Neural cell (in vitro differentiated cells): ENCODE data around the gene LSMEM2. TPM values are rescaled to one million over a fixed set of nuclear protein-coding genes. Genes with fewer than 3 reads are reported as not detected.

Experiments
- H2AFZ ChIP-seq: fragments of 200-600, 300-800 bp; sonication (generic), shearing (Covaris generic); 2 replicates; pipeline ENCODE4 v1.6.0; 2014; ENCODE audit warnings: low read depth, mild to moderate bottlenecking, antibody characterized with exemption, low read length, moderate library complexity
- H3F3A ChIP-seq: fragments of 200-600 bp; shearing (Covaris generic); 2 replicates; pipeline ENCODE4 v1.6.1; 2016; ENCODE audit warnings: mild to moderate bottlenecking, moderate library complexity, mixed read lengths, antibody characterized with exemption, low read length; ENCODE audit not compliant: insufficient read depth, poor library complexity, severe bottlenecking
- H3K27ac ChIP-seq: fragments of 200-600, 300-800 bp; sonication (generic), shearing (Covaris generic); 2 replicates; pipeline ENCODE4 v1.5.1; 2014; ENCODE audit warnings: mild to moderate bottlenecking, low read length, moderate library complexity
- H3K27me3 ChIP-seq: fragments of 300-800, 200-600 bp; sonication (generic), shearing (Covaris generic); 2 replicates; pipeline ENCODE4 v1.6.0; 2014; ENCODE audit warnings: mild to moderate bottlenecking, low read depth, low read length, moderate library complexity; ENCODE audit not compliant: insufficient read depth
- H3K36me3 ChIP-seq: fragments of 300-800, 200-600 bp; sonication (generic), shearing (Covaris generic); 2 replicates; pipeline ENCODE4 v1.5.1; 2014; ENCODE audit warnings: mild to moderate bottlenecking, antibody characterized with exemption, low read length, moderate library complexity; ENCODE audit not compliant: insufficient read depth
- H3K4me2 ChIP-seq: fragments of 300-800, 200-600 bp; sonication (generic), shearing (Covaris generic); 2 replicates; pipeline ENCODE4 v1.6.0; 2014; ENCODE audit warnings: mild to moderate bottlenecking, low read length
- H3K4me3 ChIP-seq: fragments of 300-800, 200-600 bp; sonication (generic), shearing (Covaris generic); 2 replicates; pipeline ENCODE4 v1.5.1; 2014; ENCODE audit warnings: mild to moderate bottlenecking, low read length, moderate library complexity
- H3K79me2 ChIP-seq: fragments of 200-600 bp; shearing (Covaris generic); replicated peaks from 2 replicates; pipeline ENCODE4 v1.6.0; 2014; ENCODE audit warnings: mild to moderate bottlenecking, low read length, moderate library complexity; ENCODE audit not compliant: insufficient read depth
- H3K9ac ChIP-seq: fragments of 300-800, 200-600 bp; sonication (generic), shearing (Covaris generic); 2 replicates; pipeline ENCODE4 v1.6.1; 2016; ENCODE audit warnings: mild to moderate bottlenecking, low read length, mixed read lengths
- H3K9me2 ChIP-seq: fragments of 200-600 bp; shearing (Covaris generic); 2 replicates; pipeline ENCODE4 v1.6.1; 2016; ENCODE audit warnings: mild to moderate bottlenecking, low read length, mixed read lengths; ENCODE audit not compliant: insufficient read depth
- H3K9me3 ChIP-seq: fragments of 200-600, 300-800 bp; sonication (generic), shearing (Covaris generic); 2 replicates; pipeline ENCODE4 v1.6.1; 2016; ENCODE audit warnings: mild to moderate bottlenecking, mixed run types, low read length, moderate library complexity, mixed read lengths
- H4K20me1 ChIP-seq: fragments of 200-600 bp; shearing (Covaris generic); 2 replicates; pipeline ENCODE4 v1.6.1; 2016; ENCODE audit warnings: mild to moderate bottlenecking, mixed run types; ENCODE audit not compliant: insufficient read depth
- EP300 ChIP-seq: fragments of 450-650 bp; conservative IDR thresholded peaks from 2 replicates; pipeline ENCODE4 v1.6.1; 2014; ENCODE audit warnings: antibody characterized with exemption, mild to moderate bottlenecking, moderate library complexity; ENCODE audit not compliant: poor library complexity, severe bottlenecking
- EZH2 ChIP-seq: fragments of 200-600, 300-800 bp; shearing (Covaris generic), sonication (generic); IDR thresholded peaks from 2 replicates; pipeline ENCODE4 v1.6.1; 2014; ENCODE audit warnings: antibody characterized with exemption, low read length, borderline replicate concordance, mild to moderate bottlenecking; ENCODE audit not compliant: insufficient read depth, poor library complexity, severe bottlenecking
- MXI1 ChIP-seq: fragments of 450-650 bp; conservative IDR thresholded peaks from 2 replicates; pipeline ENCODE4 v1.6.1; 2014; ENCODE audit warnings: antibody characterized with exemption, mild to moderate bottlenecking; ENCODE audit not compliant: poor library complexity, severe bottlenecking
- POLR2AphosphoS5 ChIP-seq: IDR thresholded peaks from 2 replicates; pipeline ENCODE4 v1.6.1; 2012
- RAD21 ChIP-seq: fragments of 450-650 bp; conservative IDR thresholded peaks from 2 replicates; pipeline ENCODE4 v1.6.1; 2014; ENCODE audit warnings: antibody characterized with exemption, mild to moderate bottlenecking, moderate library complexity
- SMC3 ChIP-seq: fragments of 450-650 bp; conservative IDR thresholded peaks from 2 replicates; pipeline ENCODE4 v1.6.1; 2014; ENCODE audit warnings: antibody characterized with exemption, mild to moderate bottlenecking, moderate library complexity; ENCODE audit not compliant: poor library complexity
- TAF1 ChIP-seq: IDR thresholded peaks from 2 replicates; pipeline ENCODE4 v1.6.1; 2012; ENCODE audit warnings: low read depth
- polyA plus RNA-seq: library from polyadenylated mRNA; depleted of rRNA; stranded (reverse); fragments of >200 nt; gene quantifications from 2 replicates; pipeline ENCODE4 v1.2.3, GENCODE V29; 2014
- TF ChIP-seq, protein P1 (sequence below): IDR thresholded peaks from 2 replicates; pipeline ENCODE4 v1.6.1; 2012; ENCODE audit warnings: borderline replicate concordance
- TF ChIP-seq, protein P2 (sequence below): fragments of 450-650 bp; IDR thresholded peaks from 2 replicates; pipeline ENCODE4 v1.5.1; 2014; ENCODE audit warnings: antibody characterized with exemption, mild to moderate bottlenecking, moderate library complexity; ENCODE audit not compliant: poor library complexity, severe bottlenecking

The LSMEM2 gene
- polyA plus RNA-seq, 1 donor from 2014 or later = not detected

DNA sequence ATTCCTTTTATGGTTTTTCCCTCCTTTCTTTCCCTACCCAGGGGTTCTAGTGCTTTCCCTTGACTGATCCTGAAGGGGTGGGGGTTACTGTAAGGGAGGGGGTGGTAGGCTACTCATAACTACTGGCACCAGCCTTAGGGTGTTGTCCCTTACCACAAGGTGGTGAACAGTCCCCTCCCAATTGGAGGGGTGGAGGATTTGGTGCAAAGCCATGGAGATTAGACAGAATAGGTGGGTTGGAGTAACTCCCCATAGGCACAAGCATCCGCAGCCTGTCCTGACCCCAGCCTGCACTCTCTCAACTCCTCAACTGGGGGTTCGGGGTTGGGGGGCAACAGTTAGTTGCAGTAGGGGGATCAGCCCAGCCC, 46.2 kb downstream of the LSMEM2 start:
- no peak for TF ChIP-seq EP300
- no peak for TF ChIP-seq SMC3
- TF ChIP-seq RAD21 = no peak
- no peak for TF ChIP-seq TAF1
- no peak for TF ChIP-seq POLR2AphosphoS5
- TF ChIP-seq EZH2 = no peak
- TF ChIP-seq MXI1 = no peak
- TF ChIP-seq, protein P1, sequence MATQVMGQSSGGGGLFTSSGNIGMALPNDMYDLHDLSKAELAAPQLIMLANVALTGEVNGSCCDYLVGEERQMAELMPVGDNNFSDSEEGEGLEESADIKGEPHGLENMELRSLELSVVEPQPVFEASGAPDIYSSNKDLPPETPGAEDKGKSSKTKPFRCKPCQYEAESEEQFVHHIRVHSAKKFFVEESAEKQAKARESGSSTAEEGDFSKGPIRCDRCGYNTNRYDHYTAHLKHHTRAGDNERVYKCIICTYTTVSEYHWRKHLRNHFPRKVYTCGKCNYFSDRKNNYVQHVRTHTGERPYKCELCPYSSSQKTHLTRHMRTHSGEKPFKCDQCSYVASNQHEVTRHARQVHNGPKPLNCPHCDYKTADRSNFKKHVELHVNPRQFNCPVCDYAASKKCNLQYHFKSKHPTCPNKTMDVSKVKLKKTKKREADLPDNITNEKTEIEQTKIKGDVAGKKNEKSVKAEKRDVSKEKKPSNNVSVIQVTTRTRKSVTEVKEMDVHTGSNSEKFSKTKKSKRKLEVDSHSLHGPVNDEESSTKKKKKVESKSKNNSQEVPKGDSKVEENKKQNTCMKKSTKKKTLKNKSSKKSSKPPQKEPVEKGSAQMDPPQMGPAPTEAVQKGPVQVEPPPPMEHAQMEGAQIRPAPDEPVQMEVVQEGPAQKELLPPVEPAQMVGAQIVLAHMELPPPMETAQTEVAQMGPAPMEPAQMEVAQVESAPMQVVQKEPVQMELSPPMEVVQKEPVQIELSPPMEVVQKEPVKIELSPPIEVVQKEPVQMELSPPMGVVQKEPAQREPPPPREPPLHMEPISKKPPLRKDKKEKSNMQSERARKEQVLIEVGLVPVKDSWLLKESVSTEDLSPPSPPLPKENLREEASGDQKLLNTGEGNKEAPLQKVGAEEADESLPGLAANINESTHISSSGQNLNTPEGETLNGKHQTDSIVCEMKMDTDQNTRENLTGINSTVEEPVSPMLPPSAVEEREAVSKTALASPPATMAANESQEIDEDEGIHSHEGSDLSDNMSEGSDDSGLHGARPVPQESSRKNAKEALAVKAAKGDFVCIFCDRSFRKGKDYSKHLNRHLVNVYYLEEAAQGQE = no peak
- TF ChIP-seq, protein P2, sequence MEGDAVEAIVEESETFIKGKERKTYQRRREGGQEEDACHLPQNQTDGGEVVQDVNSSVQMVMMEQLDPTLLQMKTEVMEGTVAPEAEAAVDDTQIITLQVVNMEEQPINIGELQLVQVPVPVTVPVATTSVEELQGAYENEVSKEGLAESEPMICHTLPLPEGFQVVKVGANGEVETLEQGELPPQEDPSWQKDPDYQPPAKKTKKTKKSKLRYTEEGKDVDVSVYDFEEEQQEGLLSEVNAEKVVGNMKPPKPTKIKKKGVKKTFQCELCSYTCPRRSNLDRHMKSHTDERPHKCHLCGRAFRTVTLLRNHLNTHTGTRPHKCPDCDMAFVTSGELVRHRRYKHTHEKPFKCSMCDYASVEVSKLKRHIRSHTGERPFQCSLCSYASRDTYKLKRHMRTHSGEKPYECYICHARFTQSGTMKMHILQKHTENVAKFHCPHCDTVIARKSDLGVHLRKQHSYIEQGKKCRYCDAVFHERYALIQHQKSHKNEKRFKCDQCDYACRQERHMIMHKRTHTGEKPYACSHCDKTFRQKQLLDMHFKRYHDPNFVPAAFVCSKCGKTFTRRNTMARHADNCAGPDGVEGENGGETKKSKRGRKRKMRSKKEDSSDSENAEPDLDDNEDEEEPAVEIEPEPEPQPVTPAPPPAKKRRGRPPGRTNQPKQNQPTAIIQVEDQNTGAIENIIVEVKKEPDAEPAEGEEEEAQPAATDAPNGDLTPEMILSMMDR = no peak
- Histone ChIP-seq H2AFZ (no peak overlapping the region), H3K4me2 (no peak overlapping the region), H3K79me2 (peaks cover 19% of the 10 kb centered on the region), H4K20me1 (no peaks in the 10 kb centered on the region), H3K4me3 (no peak overlapping the region), H3K9ac (no peak overlapping the region), H3K9me3 (no peaks in the 10 kb centered on the region), H3K36me3 (no peaks in the 10 kb centered on the region), H3K27ac (no peak overlapping the region), H3F3A (no peaks in the 10 kb centered on the region), H3K27me3 (no peaks in the 10 kb centered on the region), H3K9me2 (no peaks in the 10 kb centered on the region)

DNA sequence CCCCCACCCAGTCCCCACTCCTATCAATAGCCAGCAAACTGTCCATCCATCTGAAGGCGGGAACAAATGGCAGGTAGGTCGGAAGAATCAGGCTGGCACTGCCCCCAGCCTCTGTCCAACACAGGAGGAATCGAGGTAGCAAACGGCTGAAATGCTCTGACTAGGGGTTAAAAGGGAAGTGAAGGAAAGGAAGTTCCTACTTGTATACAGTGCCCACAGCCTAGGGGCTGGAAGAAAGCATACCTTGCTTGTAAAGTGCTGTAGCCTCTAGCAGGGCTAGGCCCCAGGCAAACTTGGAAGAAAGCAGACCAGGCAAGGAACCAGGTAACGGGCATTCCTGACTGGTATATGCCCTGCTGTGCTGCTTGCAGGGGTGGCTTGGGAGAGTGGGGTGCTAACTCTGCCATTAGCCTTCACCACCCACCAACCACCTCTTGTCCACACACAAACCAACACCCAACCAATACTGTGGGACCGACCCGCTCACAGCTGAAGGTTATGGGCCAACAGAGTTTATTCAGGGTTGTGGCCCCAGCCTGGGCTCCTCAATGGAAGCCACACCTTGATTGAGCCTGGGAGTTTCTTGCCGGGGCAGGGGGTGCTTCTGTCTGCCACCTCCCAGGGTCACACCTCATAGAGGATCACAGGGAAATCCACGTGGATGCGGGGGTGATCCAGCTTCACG, 46.8 kb downstream of the LSMEM2 start:
- H3K9me3 ChIP-seq = no peaks in the 10 kb centered on the region
- H3K9me2 ChIP-seq = no peaks in the 10 kb centered on the region
- no peak overlapping the region for H3K4me2 ChIP-seq
- H3K4me3 ChIP-seq = no peak overlapping the region
- H4K20me1 ChIP-seq = no peaks in the 10 kb centered on the region
- H3F3A ChIP-seq = no peaks in the 10 kb centered on the region
- TF ChIP-seq RAD21 (no peak), POLR2AphosphoS5 (no peak), SMC3 (no peak), MXI1 (no peak), EZH2 (no peak), EP300 (no peak), TAF1 (no peak)
- TF ChIP-seq, protein P1 = no peak
- TF ChIP-seq, protein P2 = no peak
- no peak overlapping the region for H3K9ac ChIP-seq
- no peak overlapping the region for H2AFZ ChIP-seq
- no peaks in the 10 kb centered on the region for H3K27me3 ChIP-seq
- peaks cover 14% of the 10 kb centered on the region for H3K79me2 ChIP-seq
- no peak overlapping the region for H3K27ac ChIP-seq
- H3K36me3 ChIP-seq = no peaks in the 10 kb centered on the region
